SK-N-SH (cell line): Measurements from ENCODE around the gene CLEC16A. TPM values are rescaled to one million over a fixed set of nuclear protein-coding genes. Genes with fewer than 3 reads are reported as not detected.

Experiments used
- CTCF ChIA-PET: fragments of 300-600, 350-600 bp; formaldehyde crosslinking; extraction: SDS; loops from one replicate; lab custom pipeline; 2021; lab: Yijun Ruan, JAX
- POLR2A ChIA-PET: fragments of 350-600 bp; sonication (Branson Sonifier 250); formaldehyde crosslinking; extraction: SDS; loops from one replicate; lab custom pipeline; 2020; ENCODE audit warnings: antibody characterized with exemption, inconsistent platforms; lab: Yijun Ruan, JAX
- DNase-seq: peaks from one replicate; pipeline ENCODE4 v3.0.0; 2012
- H2AFZ ChIP-seq: fragments of 200-600 bp; sonication (generic); 2 replicates; pipeline ENCODE4 v1.8.1; 2016; ENCODE audit warnings: antibody characterized with exemption, mild to moderate bottlenecking, low read depth
- H3F3A ChIP-seq: fragments of 200-600 bp; sonication (generic); replicated peaks from 2 replicates; pipeline ENCODE3; 2016; ENCODE audit warnings: antibody characterized with exemption, mild to moderate bottlenecking; ENCODE audit not compliant: insufficient read depth
- H3K27ac ChIP-seq, 2 experiments: fragments of 200-500 bp in 1 of 2; fragments of 200-600 bp in 1 of 2; sonication (Bioruptor generic) in 1 of 2; sonication (generic), shearing (Covaris generic) in 1 of 2; 2 replicates each; pipeline versions ENCODE4 v1.5.1 to v1.6.1; 2014 to 2016; ENCODE audit warnings: low read depth in 2 of 2, inconsistent platforms in 1 of 2, low read length in 1 of 2, mild to moderate bottlenecking in 1 of 2, mixed read lengths in 1 of 2
- H3K27me3 ChIP-seq: fragments of 200-600 bp; sonication (generic), shearing (Covaris generic); 2 replicates; pipeline ENCODE4 v1.6.1; 2016; ENCODE audit warnings: mixed run types; ENCODE audit not compliant: insufficient read depth
- H3K36me3 ChIP-seq, 2 experiments: fragments of 200-500 bp in 1 of 2; fragments of 200-600 bp in 1 of 2; sonication (Bioruptor generic) in 1 of 2; sonication (generic) in 1 of 2; replicated peaks in 1 of 2; 2 replicates each; pipeline versions ENCODE3 to v1.5.1; 2014 to 2016; ENCODE audit warnings: low read length in 1 of 2, mild to moderate bottlenecking in 1 of 2; ENCODE audit not compliant: insufficient read depth in 2 of 2, control insufficient read depth in 1 of 2
- H3K4me1 ChIP-seq, 2 experiments: fragments of 200-500 bp in 1 of 2; fragments of 200-600 bp in 1 of 2; sonication (Bioruptor generic) in 1 of 2; sonication (generic), shearing (Covaris generic) in 1 of 2; 2 replicates each; pipeline versions ENCODE4 v1.5.1 to v1.6.1; 2014 to 2016; ENCODE audit warnings: low read depth in 1 of 2, low read length in 1 of 2, mixed run types in 1 of 2; ENCODE audit not compliant: insufficient read depth in 2 of 2, control insufficient read depth in 1 of 2
- H3K4me2 ChIP-seq: fragments of 200-600 bp; sonication (generic), shearing (Covaris generic); 2 replicates; pipeline ENCODE4 v1.6.1; 2017; ENCODE audit warnings: mixed run types
- H3K4me3 ChIP-seq, 2 experiments: fragments of 200-500 bp in 1 of 2; fragments of 200-600 bp in 1 of 2; sonication (Bioruptor generic) in 1 of 2; sonication (generic), shearing (Covaris generic) in 1 of 2; 2 replicates each; pipeline versions ENCODE4 v1.5.1 to v1.8.1; 2014 to 2016; ENCODE audit warnings: low read depth in 2 of 2, inconsistent platforms in 1 of 2, low read length in 1 of 2, mild to moderate bottlenecking in 1 of 2, mixed read lengths in 1 of 2, moderate library complexity in 1 of 2
- H3K79me2 ChIP-seq: fragments of 200-600 bp; sonication (generic); 2 replicates; pipeline ENCODE4 v1.8.1; 2017; ENCODE audit warnings: mild to moderate bottlenecking; ENCODE audit not compliant: insufficient read depth
- H3K9ac ChIP-seq: fragments of 200-600 bp; sonication (generic); 2 replicates; pipeline ENCODE4 v1.6.1; 2017; ENCODE audit warnings: mixed run types
- H3K9me2 ChIP-seq: fragments of 200-600 bp; sonication (generic); 2 replicates; pipeline ENCODE4 v1.6.1; 2017; ENCODE audit warnings: mixed run types
- H3K9me3 ChIP-seq: fragments of 200-600 bp; sonication (generic); 2 replicates; pipeline ENCODE4 v1.6.1; 2017; ENCODE audit warnings: mixed run types, mild to moderate bottlenecking, moderate library complexity
- H4K20me1 ChIP-seq: fragments of 200-600 bp; sonication (generic); 2 replicates; pipeline ENCODE4 v1.6.1; 2017; ENCODE audit warnings: mild to moderate bottlenecking, mixed run types; ENCODE audit not compliant: insufficient read depth
- FOXJ3 ChIP-seq: sonication (generic); formaldehyde crosslinking; IDR thresholded peaks from 2 replicates; pipeline ENCODE4 v1.5.1; 2020; ENCODE audit warnings: mild to moderate bottlenecking, missing genetic modification reagents
- IRF3 ChIP-seq: fragments of 150-350 bp; IDR thresholded peaks from 2 replicates; pipeline ENCODE4 v1.6.1; 2016; ENCODE audit warnings: mild to moderate bottlenecking, low read depth, low read length
- NFIC ChIP-seq: IDR thresholded peaks from 2 replicates; pipeline ENCODE4 v1.4.0; 2012; ENCODE audit warnings: borderline replicate concordance
- TEAD4 ChIP-seq: IDR thresholded peaks from 2 replicates; pipeline ENCODE4 v1.4.0; 2012; ENCODE audit warnings: mild to moderate bottlenecking, borderline replicate concordance; ENCODE audit not compliant: insufficient read depth
- ZBTB33 ChIP-seq: IDR thresholded peaks from 2 replicates; pipeline ENCODE4 v1.4.0; 2012; ENCODE audit warnings: low read depth, borderline replicate concordance
- WGBS: methylation state at CpG from one replicate; pipeline ENCODE4 v1.1.6; 2017; ENCODE audit warnings: low lambda C conversion rate; 5-methylcytosine and 5-hydroxymethylcytosine counted together
- polyA plus RNA-seq, 3 experiments: library from polyadenylated mRNA; depleted of rRNA; stranded (reverse); fragments of >200 nt; gene quantifications; 2 replicates each; pipeline ENCODE4 v1.2.3, GENCODE V29; 2012
- TF ChIP-seq, protein P1 (sequence below): fragments of 150-350 bp; IDR thresholded peaks from 2 replicates; pipeline ENCODE4 v1.6.1; 2017; ENCODE audit warnings: antibody characterized with exemption, low read length, low read depth, borderline replicate concordance
- TF ChIP-seq, protein P2 (sequence below): IDR thresholded peaks from 2 replicates; pipeline ENCODE4; 2012

Gene CLEC16A
- polyA plus RNA-seq, 1 of the 3 experiments (the other 2 are of a cell fraction), result 13.7 TPM

GRCh38 chr16:10972108-10972818, 27.9 kb downstream of the CLEC16A start:
- H3K9me3 ChIP-seq, result no peaks in the 10 kb centered on the region
- H3K79me2 ChIP-seq, result no peaks in the 10 kb centered on the region
- WGBS, result 68% methylated on average over 4 of the region's 4 CpGs
- H3F3A ChIP-seq, result peaks cover 12% of the 10 kb centered on the region
- peaks cover 5 to 28% of the 10 kb centered on the region in 2 experiments; a peak in 3 of 4 replicates for H3K4me1 ChIP-seq
- CTCF ChIA-PET, result interaction anchor here (0.8 to 12.7 kb wide), 8 partner anchors 8 to 295 kb away, joined by 3 to 318 read pairs (median 4); partner anchors contain the start of genes CLEC16A and SOCS1
- H3K36me3 ChIP-seq, result peaks cover 18 to 25% of the 10 kb centered on the region in 2 experiments
- no peaks in the 10 kb centered on the region for H3K27me3 ChIP-seq
- POLR2A ChIA-PET, result interaction anchor here (2.1 kb wide), 1 partner anchor 283 kb away, joined by 9 read pairs; the partner anchor contains the start of gene SOCS1
- no peaks in the 10 kb centered on the region for H4K20me1 ChIP-seq
- H3K9me2 ChIP-seq, result no peaks in the 10 kb centered on the region
- no peak overlapping the region for H3K4me3 ChIP-seq
- DNase-seq, result no peak
- H3K9ac ChIP-seq, result no peak overlapping the region; the same call in 1 of the 2 replicates
- H3K27ac ChIP-seq, result peak overlapping the region in 1 of 2 experiments; percentile 38; a peak in 1 of 4 replicates
- H2AFZ ChIP-seq, result no peak overlapping the region
- no peak for TF ChIP-seq IRF3
- TF ChIP-seq, protein P1, sequence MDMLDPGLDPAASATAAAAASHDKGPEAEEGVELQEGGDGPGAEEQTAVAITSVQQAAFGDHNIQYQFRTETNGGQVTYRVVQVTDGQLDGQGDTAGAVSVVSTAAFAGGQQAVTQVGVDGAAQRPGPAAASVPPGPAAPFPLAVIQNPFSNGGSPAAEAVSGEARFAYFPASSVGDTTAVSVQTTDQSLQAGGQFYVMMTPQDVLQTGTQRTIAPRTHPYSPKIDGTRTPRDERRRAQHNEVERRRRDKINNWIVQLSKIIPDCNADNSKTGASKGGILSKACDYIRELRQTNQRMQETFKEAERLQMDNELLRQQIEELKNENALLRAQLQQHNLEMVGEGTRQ, result no peak
- no peak for TF ChIP-seq FOXJ3 (CRISPR knock-in tag)
- no peak for TF ChIP-seq TEAD4
- TF ChIP-seq, protein P2, sequence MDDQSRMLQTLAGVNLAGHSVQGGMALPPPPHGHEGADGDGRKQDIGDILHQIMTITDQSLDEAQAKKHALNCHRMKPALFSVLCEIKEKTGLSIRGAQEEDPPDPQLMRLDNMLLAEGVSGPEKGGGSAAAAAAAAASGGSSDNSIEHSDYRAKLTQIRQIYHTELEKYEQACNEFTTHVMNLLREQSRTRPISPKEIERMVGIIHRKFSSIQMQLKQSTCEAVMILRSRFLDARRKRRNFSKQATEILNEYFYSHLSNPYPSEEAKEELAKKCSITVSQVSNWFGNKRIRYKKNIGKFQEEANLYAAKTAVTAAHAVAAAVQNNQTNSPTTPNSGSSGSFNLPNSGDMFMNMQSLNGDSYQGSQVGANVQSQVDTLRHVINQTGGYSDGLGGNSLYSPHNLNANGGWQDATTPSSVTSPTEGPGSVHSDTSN, result no peak
- no peak for TF ChIP-seq ZBTB33
- TF ChIP-seq NFIC, result no peak
- H3K4me2 ChIP-seq, result no peak overlapping the region
